Endothelial cell (in vitro differentiated cells): ENCODE results near the gene SAMD3. TPM values are rescaled to one million over a fixed set of nuclear protein-coding genes. Genes with fewer than 3 reads are reported as not detected.
A peak's percentile ranks its signal among the peaks of the same experiment; 100 is the strongest.
"Not testable (repeated sequence)": the region's sequence is repeated elsewhere in the genome, so short reads cannot be mapped to it uniquely, and the experiment has no call there.

Source experiments
- DNase-seq: peaks from one replicate; pipeline ENCODE4 v3.0.0; 2021; ENCODE audit warnings: low spot score
- H3K27ac Mint-ChIP-seq: one replicate; pipeline ENCODE4 v1.8.0; 2021; ENCODE audit warnings: mixed read lengths, inconsistent platforms; ENCODE audit not compliant: unreplicated experiment
- H3K27me3 Mint-ChIP-seq: one replicate; pipeline ENCODE4 v1.8.0; 2021; ENCODE audit warnings: mild to moderate bottlenecking, moderate library complexity, mixed read lengths, inconsistent platforms; ENCODE audit not compliant: unreplicated experiment
- H3K36me3 Mint-ChIP-seq: one replicate; pipeline ENCODE4 v1.8.0; 2021; ENCODE audit warnings: mild to moderate bottlenecking, low read depth, mixed read lengths, inconsistent platforms; ENCODE audit not compliant: unreplicated experiment
- H3K4me1 Mint-ChIP-seq: one replicate; pipeline ENCODE4 v1.8.0; 2021; ENCODE audit warnings: mild to moderate bottlenecking, mixed read lengths, inconsistent platforms; ENCODE audit not compliant: unreplicated experiment
- H3K4me3 Mint-ChIP-seq: one replicate; pipeline ENCODE4 v1.8.0; 2021; ENCODE audit warnings: mild to moderate bottlenecking, mixed read lengths, inconsistent platforms; ENCODE audit not compliant: unreplicated experiment
- H3K9me3 Mint-ChIP-seq: one replicate; pipeline ENCODE4 v1.8.0; 2021; ENCODE audit warnings: mixed read lengths, inconsistent platforms; ENCODE audit not compliant: unreplicated experiment
- CTCF ChIP-seq: fragments of 200-600 bp; sonication (generic); IDR thresholded peaks from one replicate; pipeline ENCODE4 v1.5.0; 2021; ENCODE audit warnings: antibody characterized with exemption; ENCODE audit not compliant: unreplicated experiment
- long read RNA-seq: library from polyadenylated mRNA; unstranded; transcript quantifications from one replicate; pipeline ENCODE4 v2.0.0, GENCODE V29; 2020; ENCODE audit not compliant: unreplicated experiment
- total RNA-seq: library from RNA; stranded (reverse); fragmentation: NEBNext Ultra II Directional; extraction: Animal tissue kit (Norgen Biotek cat#: 25700); gene quantifications from one replicate; pipeline ENCODE4 v1.2.1, GENCODE V29; 2021; ENCODE audit not compliant: unreplicated experiment

The SAMD3 gene
- 1.0 TPM for total RNA-seq
- long read RNA-seq, partial matches to known transcripts: 1 of 1 reads
- long read RNA-seq, other reads (novel, unspliced or antisense): 0 of 1 reads

GRCh38 chr6:130222775-130223174 is at the start of gene SAMD3:
Gene SAMD3, minus strand, starts transcription at chr6:130222951. Its CDS starts 7,678 bp downstream, at chr6:130215273.
- Mint-ChIP-seq H3K9me3 (no peaks in the 10 kb centered on the region), H3K4me3 (no peak within 1 kb of the TSS), H3K4me1 (no peaks in the 10 kb centered on the region), H3K36me3 (no peaks in the 10 kb centered on the region), H3K27me3 (no peaks in the 10 kb centered on the region), H3K27ac (no peak within 1 kb of the TSS)
- TF ChIP-seq CTCF: no peak
- DNase-seq: no peak

- Mint-ChIP-seq H3K4me1 (no peaks in the 10 kb centered on the region), H3K27me3 (peaks cover 2% of the 10 kb centered on the region), H3K27ac (no peak overlapping the region), H3K36me3 (peaks cover 6% of the 10 kb centered on the region), H3K4me3 (no peak overlapping the region), H3K9me3 (peaks cover 9% of the 10 kb centered on the region)
- DNase-seq: no peak
- TF ChIP-seq CTCF: no peak
Observed at GRCh38 chr6:130269969-130270635, 47.4 kb upstream of the SAMD3 start.

- DNase-seq, H3K27me3 Mint-ChIP-seq, H3K27ac Mint-ChIP-seq, H3K4me1 Mint-ChIP-seq, H3K4me3 Mint-ChIP-seq: not testable (repeated sequence)
- Mint-ChIP-seq H3K9me3 (peaks cover 10% of the 10 kb centered on the region), H3K36me3 (peaks cover 22% of the 10 kb centered on the region)
Observed at GRCh38 chr6:130265553-130265952, 42.8 kb upstream of the SAMD3 start.

GRCh38 chr6:130262008-130262407 is 39.3 kb upstream of the SAMD3 start:
- Mint-ChIP-seq H3K27ac (no peak overlapping the region), H3K9me3 (peaks cover 6% of the 10 kb centered on the region), H3K4me3 (no peak overlapping the region), H3K36me3 (peaks cover 24% of the 10 kb centered on the region), H3K4me1 (no peaks in the 10 kb centered on the region), H3K27me3 (no peaks in the 10 kb centered on the region)
- DNase-seq: no peak
- no peak for TF ChIP-seq CTCF

- DNase-seq, H3K27me3 Mint-ChIP-seq, H3K9me3 Mint-ChIP-seq, H3K27ac Mint-ChIP-seq, H3K4me1 Mint-ChIP-seq: not testable (repeated sequence)
- H3K36me3 Mint-ChIP-seq: peaks cover 24% of the 10 kb centered on the region
- H3K4me3 Mint-ChIP-seq: peak overlapping the region; percentile 3
Observed at GRCh38 chr6:130261558-130261957, 38.8 kb upstream of the SAMD3 start.

GRCh38 chr6:130260614-130261241 is 38.0 kb upstream of the SAMD3 start:
- not testable (repeated sequence) for H3K9me3 Mint-ChIP-seq

GRCh38 chr6:130260050-130260462 is 37.3 kb upstream of the SAMD3 start:
- not testable (repeated sequence) for H3K9me3 Mint-ChIP-seq, H3K27me3 Mint-ChIP-seq, H3K4me1 Mint-ChIP-seq, H3K4me3 Mint-ChIP-seq, H3K27ac Mint-ChIP-seq, DNase-seq
- H3K36me3 Mint-ChIP-seq: peaks cover 24% of the 10 kb centered on the region

More at GRCh38 chr6:130260614-130261241, 38.0 kb upstream of the SAMD3 start:
- not testable (repeated sequence) for H3K27ac Mint-ChIP-seq, DNase-seq, H3K4me3 Mint-ChIP-seq, H3K4me1 Mint-ChIP-seq, H3K27me3 Mint-ChIP-seq
- H3K36me3 Mint-ChIP-seq: peaks cover 24% of the 10 kb centered on the region
